ENCODE results near the gene FAM221B. TPM values are rescaled to one million over a fixed set of nuclear protein-coding genes. Genes with fewer than 3 reads are reported as not detected.
A peak's percentile ranks its signal among the peaks of the same experiment; 100 is the strongest.

Gene FAM221B
- total and polyA plus RNA-seq, 9 of the 15 experiments (the other 6 are each of a cell fraction or from before 2014, with no cell fraction given), result 0.01 TPM; not detected in 8

DNA sequence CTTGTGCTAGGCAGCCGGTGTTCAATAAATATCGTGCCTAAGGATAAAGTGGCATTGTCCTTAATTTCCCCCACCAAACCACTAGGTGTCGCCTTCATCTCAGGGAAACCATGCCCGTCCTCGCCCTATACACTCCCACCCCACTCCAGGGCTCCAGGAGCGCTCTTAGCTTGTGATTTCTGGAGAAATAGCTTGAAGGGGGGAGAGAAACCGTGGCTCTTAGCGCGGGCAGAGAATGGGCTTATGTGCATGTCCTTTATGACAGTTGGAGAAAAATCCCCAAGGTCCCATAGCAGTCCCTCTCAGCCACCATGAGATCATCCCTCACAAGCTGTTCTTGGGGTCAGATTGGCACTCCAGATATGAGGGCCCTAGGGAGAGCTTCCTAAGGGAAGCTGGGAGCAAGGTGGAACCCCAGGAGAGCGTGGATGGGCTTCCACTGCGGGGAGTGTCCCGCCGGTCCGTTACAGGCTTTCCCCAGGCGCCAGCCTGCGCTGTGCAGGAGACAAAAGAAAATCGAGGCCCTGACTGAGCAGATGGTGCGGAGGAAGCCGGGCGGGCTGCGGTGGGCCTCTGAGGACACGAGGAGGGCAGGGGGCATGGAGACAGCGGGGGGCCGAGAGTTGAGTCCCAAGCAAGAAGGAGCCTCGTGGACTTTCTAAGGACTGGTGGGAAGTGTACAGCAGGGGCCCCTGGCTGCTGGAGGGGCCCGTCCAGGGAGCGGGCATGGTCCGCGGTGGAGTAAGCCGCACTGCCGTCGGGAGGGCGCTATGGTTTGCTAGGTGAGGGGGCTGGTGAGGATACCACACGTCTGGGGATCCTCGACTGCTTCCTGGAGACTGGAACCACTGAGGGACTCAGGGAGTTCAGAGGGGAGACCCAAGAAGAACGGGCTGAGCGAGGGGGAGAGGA is 37.9 kb downstream of the FAM221B start:
- POLR2A ChIA-PET, result interaction anchor here (0.6 to 1.5 kb wide), 5 partner anchors 28 to 133 kb away, joined by 3 to 4 read pairs (median 3); no protein-coding TSS in a partner anchor
- no peaks in the 10 kb centered on the region for H3K79me2 ChIP-seq (ENCODE audit: control insufficient read depth, insufficient read depth, low read length)
- intact Hi-C loops (cut with micrococcal nuclease) (loop anchor here (1.0 kb wide), 3 partner anchors 23 to 92 kb away; no protein-coding TSS in a partner anchor), in situ Hi-C loops (cut with MboI) (loop anchor here (10.0 kb wide), 1 partner anchor 94 kb away; no protein-coding TSS in a partner anchor)
- BruUV-seq (replicated peaks), result no TSS peak
- no peaks in the 10 kb centered on the region for H3K27me3 ChIP-seq (ENCODE audit: control insufficient read depth in 2 of 2, insufficient read depth in 2 of 2, low read length in 2 of 2)
- no peak overlapping the region for H3K4me2 ChIP-seq (ENCODE audit: insufficient read depth, low read length)
- H3K4me1 ChIP-seq (replicated peaks in 1 of 2; ENCODE audit: control insufficient read depth in 2 of 2, insufficient read depth in 2 of 2, low read length in 2 of 2), result peaks cover 6% of the 10 kb centered on the region in 2 experiments; a peak in 4 of 5 replicates
- peaks cover 23% of the 10 kb centered on the region; the same call in 2 of the 3 replicates for H3K36me3 ChIP-seq (ENCODE audit: control insufficient read depth, insufficient read depth, low read length)
- H3K9me1 ChIP-seq (ENCODE audit: control insufficient read depth, insufficient read depth, low read length), result no peaks in the 10 kb centered on the region
- H4K20me1 ChIP-seq (replicated peaks; ENCODE audit: control insufficient read depth, insufficient read depth, low read length), result no peaks in the 10 kb centered on the region
- WGBS (ENCODE audit: insufficient coverage, low coverage, missing lambda C conversion rate), result 52% methylated on average over 19 of the region's 37 CpGs
- DNase-seq (ENCODE audit: extremely low read depth in 1 of 4, low spot score in 3 of 4) (peak; percentile 70 to 74 (median 71)), FAIRE-seq (peak; percentile 92), ATAC-seq (peak; percentile 97)
- H3K4me3 ChIP-seq, result no peak overlapping the region
- no peaks in the 10 kb centered on the region for H3K9me3 ChIP-seq (replicated peaks; ENCODE audit: control insufficient read depth, insufficient read depth, low read depth, low read length)
- CTCF ChIA-PET (ENCODE audit: low intra/inter-chr PET ratio), result interaction anchor here (1.1 to 2.8 kb wide), 3 partner anchors 36 to 309 kb away, joined by 3 to 28 read pairs (median 13); no protein-coding TSS in a partner anchor
- H3K27ac ChIP-seq (ENCODE audit: extremely low read depth, low read depth, low read length), result no peak overlapping the region
- H3K9ac ChIP-seq (ENCODE audit: insufficient read depth in 1 of 2, low read depth in 2 of 2, low read length in 2 of 2), result no peak overlapping the region
- no peak overlapping the region for H2AFZ ChIP-seq (ENCODE audit: low read depth, low read length)
- TF ChIP-seq KLF13 (tag; IDR thresholded peaks at IDR 0.05; ENCODE audit: borderline replicate concordance, low read depth), result no peak
- TF ChIP-seq, protein P1, sequence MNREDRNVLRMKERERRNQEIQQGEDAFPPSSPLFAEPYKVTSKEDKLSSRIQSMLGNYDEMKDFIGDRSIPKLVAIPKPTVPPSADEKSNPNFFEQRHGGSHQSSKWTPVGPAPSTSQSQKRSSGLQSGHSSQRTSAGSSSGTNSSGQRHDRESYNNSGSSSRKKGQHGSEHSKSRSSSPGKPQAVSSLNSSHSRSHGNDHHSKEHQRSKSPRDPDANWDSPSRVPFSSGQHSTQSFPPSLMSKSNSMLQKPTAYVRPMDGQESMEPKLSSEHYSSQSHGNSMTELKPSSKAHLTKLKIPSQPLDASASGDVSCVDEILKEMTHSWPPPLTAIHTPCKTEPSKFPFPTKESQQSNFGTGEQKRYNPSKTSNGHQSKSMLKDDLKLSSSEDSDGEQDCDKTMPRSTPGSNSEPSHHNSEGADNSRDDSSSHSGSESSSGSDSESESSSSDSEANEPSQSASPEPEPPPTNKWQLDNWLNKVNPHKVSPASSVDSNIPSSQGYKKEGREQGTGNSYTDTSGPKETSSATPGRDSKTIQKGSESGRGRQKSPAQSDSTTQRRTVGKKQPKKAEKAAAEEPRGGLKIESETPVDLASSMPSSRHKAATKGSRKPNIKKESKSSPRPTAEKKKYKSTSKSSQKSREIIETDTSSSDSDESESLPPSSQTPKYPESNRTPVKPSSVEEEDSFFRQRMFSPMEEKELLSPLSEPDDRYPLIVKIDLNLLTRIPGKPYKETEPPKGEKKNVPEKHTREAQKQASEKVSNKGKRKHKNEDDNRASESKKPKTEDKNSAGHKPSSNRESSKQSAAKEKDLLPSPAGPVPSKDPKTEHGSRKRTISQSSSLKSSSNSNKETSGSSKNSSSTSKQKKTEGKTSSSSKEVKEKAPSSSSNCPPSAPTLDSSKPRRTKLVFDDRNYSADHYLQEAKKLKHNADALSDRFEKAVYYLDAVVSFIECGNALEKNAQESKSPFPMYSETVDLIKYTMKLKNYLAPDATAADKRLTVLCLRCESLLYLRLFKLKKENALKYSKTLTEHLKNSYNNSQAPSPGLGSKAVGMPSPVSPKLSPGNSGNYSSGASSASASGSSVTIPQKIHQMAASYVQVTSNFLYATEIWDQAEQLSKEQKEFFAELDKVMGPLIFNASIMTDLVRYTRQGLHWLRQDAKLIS (CRISPR knock-in tag; IDR thresholded peaks at IDR 0.05), result no peak
- TF ChIP-seq SMC3 (conservative IDR thresholded peaks at IDR 0.05; ENCODE audit: insufficient read depth, low read depth, low read length), result peak; percentile 64
- TF ChIP-seq, protein P2, sequence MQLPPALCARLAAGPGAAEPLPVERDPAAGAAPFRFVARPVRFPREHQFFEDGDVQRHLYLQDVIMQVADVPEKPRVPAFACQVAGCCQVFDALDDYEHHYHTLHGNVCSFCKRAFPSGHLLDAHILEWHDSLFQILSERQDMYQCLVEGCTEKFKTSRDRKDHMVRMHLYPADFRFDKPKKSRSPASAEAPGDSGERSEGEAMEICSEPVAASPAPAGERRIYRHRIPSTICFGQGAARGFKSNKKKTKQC (CRISPR knock-in tag; IDR thresholded peaks at IDR 0.05), result no peak
- TF ChIP-seq, protein P3, sequence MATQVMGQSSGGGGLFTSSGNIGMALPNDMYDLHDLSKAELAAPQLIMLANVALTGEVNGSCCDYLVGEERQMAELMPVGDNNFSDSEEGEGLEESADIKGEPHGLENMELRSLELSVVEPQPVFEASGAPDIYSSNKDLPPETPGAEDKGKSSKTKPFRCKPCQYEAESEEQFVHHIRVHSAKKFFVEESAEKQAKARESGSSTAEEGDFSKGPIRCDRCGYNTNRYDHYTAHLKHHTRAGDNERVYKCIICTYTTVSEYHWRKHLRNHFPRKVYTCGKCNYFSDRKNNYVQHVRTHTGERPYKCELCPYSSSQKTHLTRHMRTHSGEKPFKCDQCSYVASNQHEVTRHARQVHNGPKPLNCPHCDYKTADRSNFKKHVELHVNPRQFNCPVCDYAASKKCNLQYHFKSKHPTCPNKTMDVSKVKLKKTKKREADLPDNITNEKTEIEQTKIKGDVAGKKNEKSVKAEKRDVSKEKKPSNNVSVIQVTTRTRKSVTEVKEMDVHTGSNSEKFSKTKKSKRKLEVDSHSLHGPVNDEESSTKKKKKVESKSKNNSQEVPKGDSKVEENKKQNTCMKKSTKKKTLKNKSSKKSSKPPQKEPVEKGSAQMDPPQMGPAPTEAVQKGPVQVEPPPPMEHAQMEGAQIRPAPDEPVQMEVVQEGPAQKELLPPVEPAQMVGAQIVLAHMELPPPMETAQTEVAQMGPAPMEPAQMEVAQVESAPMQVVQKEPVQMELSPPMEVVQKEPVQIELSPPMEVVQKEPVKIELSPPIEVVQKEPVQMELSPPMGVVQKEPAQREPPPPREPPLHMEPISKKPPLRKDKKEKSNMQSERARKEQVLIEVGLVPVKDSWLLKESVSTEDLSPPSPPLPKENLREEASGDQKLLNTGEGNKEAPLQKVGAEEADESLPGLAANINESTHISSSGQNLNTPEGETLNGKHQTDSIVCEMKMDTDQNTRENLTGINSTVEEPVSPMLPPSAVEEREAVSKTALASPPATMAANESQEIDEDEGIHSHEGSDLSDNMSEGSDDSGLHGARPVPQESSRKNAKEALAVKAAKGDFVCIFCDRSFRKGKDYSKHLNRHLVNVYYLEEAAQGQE (IDR thresholded peaks at IDR 0.05; ENCODE audit: borderline replicate concordance), result peak; percentile 61; the same call in 1 of the 2 replicates
- TF ChIP-seq, protein P3 (CRISPR knock-in tag; IDR thresholded peaks at IDR 0.05; ENCODE audit: low read depth), result no peak

All from K562 (cell line).